ENCODE measurements around the gene FHAD1. TPM values are rescaled to one million over a fixed set of nuclear protein-coding genes. Genes with fewer than 3 reads are reported as not detected.

Gene FHAD1
- total RNA-seq, 1 donor from 2014 or later: 0.21 TPM

GRCh38 chr1:15260418-15261154 lies 13.6 kb downstream of the FHAD1 start:
- DNase-seq (ENCODE audit: low read depth): no peak
- no peak overlapping the region for H3K4me3 ChIP-seq (ENCODE audit: low read depth, low read length)
- H3K36me3 ChIP-seq (ENCODE audit: control insufficient read depth, insufficient read depth, low read length): no peaks in the 10 kb centered on the region
- no peak for TF ChIP-seq CTCF (IDR thresholded peaks at IDR 0.05; ENCODE audit: insufficient read depth, low read length, poor library complexity, severe bottlenecking)
- H3K27me3 ChIP-seq (ENCODE audit: control insufficient read depth, insufficient read depth, low read length): no peaks in the 10 kb centered on the region

- Histone ChIP-seq H3K4me3 (ENCODE audit: low read depth, low read length) (no peak overlapping the region), H3K36me3 (ENCODE audit: control insufficient read depth, insufficient read depth, low read length) (no peaks in the 10 kb centered on the region), H3K27me3 (ENCODE audit: control insufficient read depth, insufficient read depth, low read length) (no peaks in the 10 kb centered on the region)
- no peak for DNase-seq (ENCODE audit: low read depth)
- no peak for TF ChIP-seq CTCF (IDR thresholded peaks at IDR 0.05; ENCODE audit: insufficient read depth, low read length, poor library complexity, severe bottlenecking)
These were observed 14.4 kb downstream of the FHAD1 start for GRCh38 chr1:15261155-15262002.

GRCh38 chr1:15262003-15262377 lies 15.0 kb downstream of the FHAD1 start:
- H3K4me3 ChIP-seq (ENCODE audit: low read depth, low read length): no peak overlapping the region
- H3K27me3 ChIP-seq (ENCODE audit: control insufficient read depth, insufficient read depth, low read length): no peaks in the 10 kb centered on the region
- no peak for TF ChIP-seq CTCF (IDR thresholded peaks at IDR 0.05; ENCODE audit: insufficient read depth, low read length, poor library complexity, severe bottlenecking)
- H3K36me3 ChIP-seq (ENCODE audit: control insufficient read depth, insufficient read depth, low read length): no peaks in the 10 kb centered on the region
- DNase-seq (ENCODE audit: low read depth): no peak

GRCh38 chr1:15262706-15263105 lies 15.7 kb downstream of the FHAD1 start:
- Histone ChIP-seq H3K36me3 (ENCODE audit: control insufficient read depth, insufficient read depth, low read length) (no peaks in the 10 kb centered on the region), H3K4me3 (ENCODE audit: low read depth, low read length) (no peak overlapping the region), H3K27me3 (ENCODE audit: control insufficient read depth, insufficient read depth, low read length) (no peaks in the 10 kb centered on the region)
- TF ChIP-seq CTCF (IDR thresholded peaks at IDR 0.05; ENCODE audit: insufficient read depth, low read length, poor library complexity, severe bottlenecking): no peak
- no peak for DNase-seq (ENCODE audit: low read depth)

- TF ChIP-seq CTCF (IDR thresholded peaks at IDR 0.05; ENCODE audit: insufficient read depth, low read length, poor library complexity, severe bottlenecking): no peak
- H3K27me3 ChIP-seq (ENCODE audit: control insufficient read depth, insufficient read depth, low read length): no peaks in the 10 kb centered on the region
- no peak for DNase-seq (ENCODE audit: low read depth)
- H3K36me3 ChIP-seq (ENCODE audit: control insufficient read depth, insufficient read depth, low read length): no peaks in the 10 kb centered on the region
- H3K4me3 ChIP-seq (ENCODE audit: low read depth, low read length): no peak overlapping the region
These were observed 17.7 kb downstream of the FHAD1 start for GRCh38 chr1:15264769-15265168.
